HepG2 (cell line): Measurements from ENCODE around the gene HBS1L. TPM values are rescaled to one million over a fixed set of nuclear protein-coding genes. Genes with fewer than 3 reads are reported as not detected.

Experiments
- ATAC-seq: fragments of 200-7000 bp; cut with Tn5 transposase; 3 replicates; pipeline ENCODE4 v1.9.1; 2020; ENCODE audit warnings: mild to moderate bottlenecking, moderate library complexity
- BruUV-seq: library from RNA; stranded (reverse); fragments of 400-500 nt; replicated peaks from 2 replicates; lab custom pipeline; 2021; lab: Mats Ljungman, UMichigan
- CTCF ChIA-PET: fragments of 300-600 bp; formaldehyde crosslinking; extraction: SDS; loops from one replicate; lab custom pipeline; 2021; ENCODE audit warnings: low total read pairs, inconsistent platforms, low intra/inter-chr PET ratio; lab: Yijun Ruan, JAX
- POLR2A ChIA-PET: fragments of 350-600 bp; sonication (Branson Sonifier 250); formaldehyde crosslinking; loops from one replicate; lab custom pipeline; 2020; ENCODE audit warnings: antibody characterized with exemption, inconsistent platforms; lab: Yijun Ruan, JAX
- DNase-seq: peaks from one replicate; pipeline ENCODE4 v3.0.0-alpha.2; 2015; ENCODE audit warnings: low spot score
- FAIRE-seq: peaks from 3 replicates; lab custom pipeline; 2011; peaks lifted over from hg19 to GRCh38; lab: Jason Lieb, UNC
- H2AFZ ChIP-seq: one replicate; pipeline ENCODE4 v1.6.1; 2011; ENCODE audit warnings: low read length, inconsistent platforms
- H3K27ac ChIP-seq: fragments of 300-600 bp; 3 replicates; pipeline ENCODE4 v1.8.0; 2011; ENCODE audit warnings: mixed run types, mild to moderate bottlenecking, mixed read lengths, low read length, inconsistent platforms; ENCODE audit not compliant: insufficient read depth; ENCODE audit errors: extremely low read length
- H3K27me3 ChIP-seq, 2 experiments: fragments of 200-600 bp in 1 of 2; 2 replicates in 1 of 2; 3 replicates in 1 of 2; pipeline versions ENCODE4 v1.6.0 to v1.8.0; 2011; ENCODE audit warnings: low read length in 2 of 2, mild to moderate bottlenecking in 2 of 2, moderate library complexity in 2 of 2, inconsistent platforms in 1 of 2; ENCODE audit not compliant: insufficient read depth in 2 of 2, control insufficient read depth in 1 of 2
- H3K36me3 ChIP-seq, 2 experiments: fragments of 200-600 bp in 1 of 2; replicated peaks in 1 of 2; 2 replicates in 1 of 2; 3 replicates in 1 of 2; pipeline versions ENCODE4 v1.5.1 to v1.8.0; 2011; ENCODE audit warnings: low read length in 2 of 2, inconsistent platforms in 1 of 2; ENCODE audit not compliant: insufficient read depth in 2 of 2, control insufficient read depth in 1 of 2
- H3K4me1 ChIP-seq: 2 replicates; pipeline ENCODE4 v1.5.1; 2012; ENCODE audit warnings: low read length, inconsistent platforms; ENCODE audit not compliant: insufficient read depth
- H3K4me2 ChIP-seq: 2 replicates; pipeline ENCODE4 v1.6.0; 2011; ENCODE audit warnings: low read depth, low read length, inconsistent platforms
- H3K4me3 ChIP-seq, 3 experiments: fragments of 200-600 bp in 1 of 3; sonication (generic), shearing (Covaris generic) in 1 of 3; replicated peaks in 1 of 3; 2 replicates each; pipeline ENCODE4 v1.5.1; 2011 to 2016; ENCODE audit warnings: low read length in 3 of 3, inconsistent platforms in 2 of 3, low read depth in 2 of 3, mild to moderate bottlenecking in 2 of 3, control low read depth in 1 of 3, mixed read lengths in 1 of 3; ENCODE audit not compliant: insufficient read depth in 1 of 3
- H3K79me2 ChIP-seq: one replicate; pipeline ENCODE4 v1.6.1; 2011; ENCODE audit warnings: low read length, inconsistent platforms; ENCODE audit not compliant: insufficient read depth
- H3K9ac ChIP-seq: 2 replicates; pipeline ENCODE4 v1.6.0; 2011; ENCODE audit warnings: mild to moderate bottlenecking, low read depth, low read length, inconsistent platforms; ENCODE audit not compliant: insufficient read depth
- H3K9me3 ChIP-seq: 2 replicates; pipeline ENCODE4 v1.5.1; 2012; ENCODE audit warnings: mild to moderate bottlenecking, low read length
- H4K20me1 ChIP-seq: 2 replicates; pipeline ENCODE4 v1.6.0; 2011; ENCODE audit warnings: inconsistent platforms, mild to moderate bottlenecking, low read length, moderate library complexity; ENCODE audit not compliant: insufficient read depth
- CEBPB ChIP-seq: IDR thresholded peaks from 2 replicates; pipeline ENCODE4 v1.6.1; 2011; ENCODE audit warnings: low read depth, low read length, improper control_type of control experiment, borderline replicate concordance
- CEBPG ChIP-seq: IDR thresholded peaks from 2 replicates; pipeline ENCODE4 v1.6.1; 2016
- ZNF629 ChIP-seq: sonication (generic); formaldehyde crosslinking; conservative IDR thresholded peaks from 2 replicates; pipeline ENCODE4 v1.5.0; 2020; ENCODE audit warnings: missing genetic modification reagents
- in situ Hi-C: cut with HindIII; loops from 2 replicates; pipeline ENCODE4 v1.10.0; 2017; ENCODE audit warnings: low pct_unique_long_range_greater_than_20kb; ENCODE audit not compliant: extremely low pct_ligation_motif_present
- intact Hi-C: fragments of 100-400 bp; cut with micrococcal nuclease; formaldehyde crosslinking; loops from one replicate; pipeline ENCODE4 v1.10.0; 2022; ENCODE audit not compliant: unreplicated experiment
- polyA plus RNA-seq, 8 experiments: library from polyadenylated mRNA; depleted of rRNA in 3 of 8; stranded (reverse) in 7 of 8; unstranded in 1 of 8; fragments of >200 nt; fragmentation: Illumina TruSeq in 4 of 8; extraction: Trizol in 4 of 8; gene quantifications; 2 replicates each; pipeline versions ENCODE4 v1.2.1 to v1.2.3, GENCODE V29; 2011 to 2016; ENCODE audit warnings: low read depth in 4 of 8, missing spikeins in 1 of 8, mixed read lengths in 1 of 8; ENCODE audit not compliant: insufficient read depth in 1 of 8
- total RNA-seq, 5 experiments: library from RNA; depleted of rRNA; stranded (reverse); fragments of >200 nt; fragmentation: Illumina TruSeq; extraction: Trizol; gene quantifications; 2 replicates each; pipeline ENCODE4 v1.2.3, GENCODE V29; 2016; ENCODE audit warnings: low read depth in 1 of 5
- TF ChIP-seq, protein P1 (sequence below): sonication (generic); formaldehyde crosslinking; IDR thresholded peaks from 2 replicates; pipeline ENCODE4 v1.4.0; 2020; ENCODE audit warnings: missing genetic modification reagents
- TF ChIP-seq, protein P2 (sequence below): sonication (generic); formaldehyde crosslinking; conservative IDR thresholded peaks from 2 replicates; pipeline ENCODE4 v1.8.0; 2022; ENCODE audit warnings: mild to moderate bottlenecking, moderate library complexity, missing genetic modification reagents

The HBS1L gene
- total and polyA plus RNA-seq, 2 of the 13 experiments (the other 11 are each of a cell fraction or from before 2014, with no cell fraction given), result 44.1 to 138 TPM

DNA sequence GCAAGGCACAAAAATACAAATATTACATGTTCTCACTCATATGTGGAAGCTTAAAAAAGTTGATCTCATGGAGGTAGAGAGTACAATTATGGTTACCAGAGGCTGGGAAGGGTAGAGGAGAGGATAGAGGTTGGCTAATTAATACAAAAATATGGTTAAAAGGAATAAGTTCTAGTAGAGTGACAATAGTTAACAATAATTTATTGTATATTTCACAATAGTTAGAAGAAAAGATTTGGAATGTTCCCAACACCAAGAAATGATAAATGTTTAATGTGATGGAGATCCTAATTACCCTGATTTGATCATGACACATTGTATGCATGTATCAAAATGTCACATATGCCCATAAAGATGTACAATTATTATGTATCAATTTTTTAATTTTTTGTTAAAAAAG is 106.5 kb downstream of the HBS1L start:
- intact Hi-C loops, result no loop called here
- H3K27me3 ChIP-seq, result no peaks in the 10 kb centered on the region
- H3K9ac ChIP-seq, result no peak overlapping the region
- FAIRE-seq, result no peak
- no TSS peak for BruUV-seq
- H3K4me1 ChIP-seq, result peaks cover 46% of the 10 kb centered on the region
- no peak overlapping the region for H2AFZ ChIP-seq
- H3K27ac ChIP-seq, result no peak overlapping the region
- CTCF ChIA-PET, result no interaction called here
- H3K4me2 ChIP-seq, result no peak overlapping the region
- in situ Hi-C loops, result no loop called here
- H3K36me3 ChIP-seq, result no peaks in the 10 kb centered on the region
- no peaks in the 10 kb centered on the region for H3K9me3 ChIP-seq
- POLR2A ChIA-PET, result no interaction called here
- no peak overlapping the region for H3K4me3 ChIP-seq
- TF ChIP-seq CEBPG (CRISPR knock-in tag) (no peak), CEBPB (peak; percentile 51; the same call in 1 of the 2 replicates)
- TF ChIP-seq, protein P1, sequence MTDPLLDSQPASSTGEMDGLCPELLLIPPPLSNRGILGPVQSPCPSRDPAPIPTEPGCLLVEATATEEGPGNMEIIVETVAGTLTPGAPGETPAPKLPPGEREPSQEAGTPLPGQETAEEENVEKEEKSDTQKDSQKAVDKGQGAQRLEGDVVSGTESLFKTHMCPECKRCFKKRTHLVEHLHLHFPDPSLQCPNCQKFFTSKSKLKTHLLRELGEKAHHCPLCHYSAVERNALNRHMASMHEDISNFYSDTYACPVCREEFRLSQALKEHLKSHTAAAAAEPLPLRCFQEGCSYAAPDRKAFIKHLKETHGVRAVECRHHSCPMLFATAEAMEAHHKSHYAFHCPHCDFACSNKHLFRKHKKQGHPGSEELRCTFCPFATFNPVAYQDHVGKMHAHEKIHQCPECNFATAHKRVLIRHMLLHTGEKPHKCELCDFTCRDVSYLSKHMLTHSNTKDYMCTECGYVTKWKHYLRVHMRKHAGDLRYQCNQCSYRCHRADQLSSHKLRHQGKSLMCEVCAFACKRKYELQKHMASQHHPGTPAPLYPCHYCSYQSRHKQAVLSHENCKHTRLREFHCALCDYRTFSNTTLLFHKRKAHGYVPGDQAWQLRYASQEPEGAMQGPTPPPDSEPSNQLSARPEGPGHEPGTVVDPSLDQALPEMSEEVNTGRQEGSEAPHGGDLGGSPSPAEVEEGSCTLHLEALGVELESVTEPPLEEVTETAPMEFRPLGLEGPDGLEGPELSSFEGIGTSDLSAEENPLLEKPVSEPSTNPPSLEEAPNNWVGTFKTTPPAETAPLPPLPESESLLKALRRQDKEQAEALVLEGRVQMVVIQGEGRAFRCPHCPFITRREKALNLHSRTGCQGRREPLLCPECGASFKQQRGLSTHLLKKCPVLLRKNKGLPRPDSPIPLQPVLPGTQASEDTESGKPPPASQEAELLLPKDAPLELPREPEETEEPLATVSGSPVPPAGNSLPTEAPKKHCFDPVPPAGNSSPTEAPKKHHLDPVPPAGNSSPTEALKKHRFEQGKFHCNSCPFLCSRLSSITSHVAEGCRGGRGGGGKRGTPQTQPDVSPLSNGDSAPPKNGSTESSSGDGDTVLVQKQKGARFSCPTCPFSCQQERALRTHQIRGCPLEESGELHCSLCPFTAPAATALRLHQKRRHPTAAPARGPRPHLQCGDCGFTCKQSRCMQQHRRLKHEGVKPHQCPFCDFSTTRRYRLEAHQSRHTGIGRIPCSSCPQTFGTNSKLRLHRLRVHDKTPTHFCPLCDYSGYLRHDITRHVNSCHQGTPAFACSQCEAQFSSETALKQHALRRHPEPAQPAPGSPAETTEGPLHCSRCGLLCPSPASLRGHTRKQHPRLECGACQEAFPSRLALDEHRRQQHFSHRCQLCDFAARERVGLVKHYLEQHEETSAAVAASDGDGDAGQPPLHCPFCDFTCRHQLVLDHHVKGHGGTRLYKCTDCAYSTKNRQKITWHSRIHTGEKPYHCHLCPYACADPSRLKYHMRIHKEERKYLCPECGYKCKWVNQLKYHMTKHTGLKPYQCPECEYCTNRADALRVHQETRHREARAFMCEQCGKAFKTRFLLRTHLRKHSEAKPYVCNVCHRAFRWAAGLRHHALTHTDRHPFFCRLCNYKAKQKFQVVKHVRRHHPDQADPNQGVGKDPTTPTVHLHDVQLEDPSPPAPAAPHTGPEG (CRISPR knock-in tag), result no peak
- TF ChIP-seq, all 625 proteins: peak for 1
- no peak for DNase-seq
- ATAC-seq, result no peak
- Histone ChIP-seq H3K79me2 (no peaks in the 10 kb centered on the region), H4K20me1 (no peaks in the 10 kb centered on the region)

DNA sequence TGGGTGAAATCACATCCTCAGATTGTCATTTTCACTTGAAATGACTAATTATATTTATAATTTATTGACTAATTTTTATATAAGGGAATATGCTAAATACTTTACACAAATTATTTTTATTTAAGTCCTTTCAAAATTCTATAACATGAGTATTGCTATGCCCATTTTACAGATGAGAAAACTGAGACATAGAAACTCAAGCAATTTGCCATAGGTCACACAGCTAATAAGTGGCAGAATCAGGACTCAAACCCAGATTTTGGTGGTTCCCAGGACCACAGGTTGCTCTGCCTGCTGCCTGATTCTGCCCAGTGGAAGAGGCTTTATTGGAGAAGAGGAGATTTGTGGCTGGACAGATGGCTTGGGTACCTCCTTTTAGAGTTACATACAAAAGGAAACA is 109.6 kb downstream of the HBS1L start:
- ChIA-PET POLR2A (no interaction called here), CTCF (no interaction called here)
- no peaks in the 10 kb centered on the region for H3K9me3 ChIP-seq
- H3K4me1 ChIP-seq, result peaks cover 17% of the 10 kb centered on the region
- ATAC-seq, result no peak
- H3K4me3 ChIP-seq, result no peak overlapping the region
- intact Hi-C loops, result no loop called here
- no peak for DNase-seq
- no peak for FAIRE-seq
- H3K27me3 ChIP-seq, result no peaks in the 10 kb centered on the region
- no peak overlapping the region for H3K4me2 ChIP-seq
- in situ Hi-C loops, result no loop called here
- no peaks in the 10 kb centered on the region for H3K79me2 ChIP-seq
- H3K27ac ChIP-seq, result no peak overlapping the region
- TF ChIP-seq ZNF629 (CRISPR knock-in tag), result peak; percentile 63
- TF ChIP-seq, protein P2, sequence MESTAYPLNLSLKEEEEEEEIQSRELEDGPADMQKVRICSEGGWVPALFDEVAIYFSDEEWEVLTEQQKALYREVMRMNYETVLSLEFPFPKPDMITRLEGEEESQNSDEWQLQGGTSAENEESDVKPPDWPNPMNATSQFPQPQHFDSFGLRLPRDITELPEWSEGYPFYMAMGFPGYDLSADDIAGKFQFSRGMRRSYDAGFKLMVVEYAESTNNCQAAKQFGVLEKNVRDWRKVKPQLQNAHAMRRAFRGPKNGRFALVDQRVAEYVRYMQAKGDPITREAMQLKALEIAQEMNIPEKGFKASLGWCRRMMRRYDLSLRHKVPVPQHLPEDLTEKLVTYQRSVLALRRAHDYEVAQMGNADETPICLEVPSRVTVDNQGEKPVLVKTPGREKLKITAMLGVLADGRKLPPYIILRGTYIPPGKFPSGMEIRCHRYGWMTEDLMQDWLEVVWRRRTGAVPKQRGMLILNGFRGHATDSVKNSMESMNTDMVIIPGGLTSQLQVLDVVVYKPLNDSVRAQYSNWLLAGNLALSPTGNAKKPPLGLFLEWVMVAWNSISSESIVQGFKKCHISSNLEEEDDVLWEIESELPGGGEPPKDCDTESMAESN (CRISPR knock-in tag), result no peak
- TF ChIP-seq, all 625 proteins: peak for 1
- H2AFZ ChIP-seq, result no peak overlapping the region
- no TSS peak for BruUV-seq
- no peaks in the 10 kb centered on the region for H3K36me3 ChIP-seq
- no peak overlapping the region for H3K9ac ChIP-seq
- no peaks in the 10 kb centered on the region for H4K20me1 ChIP-seq
